ENCODE results near the gene AVPR2.

DNA sequence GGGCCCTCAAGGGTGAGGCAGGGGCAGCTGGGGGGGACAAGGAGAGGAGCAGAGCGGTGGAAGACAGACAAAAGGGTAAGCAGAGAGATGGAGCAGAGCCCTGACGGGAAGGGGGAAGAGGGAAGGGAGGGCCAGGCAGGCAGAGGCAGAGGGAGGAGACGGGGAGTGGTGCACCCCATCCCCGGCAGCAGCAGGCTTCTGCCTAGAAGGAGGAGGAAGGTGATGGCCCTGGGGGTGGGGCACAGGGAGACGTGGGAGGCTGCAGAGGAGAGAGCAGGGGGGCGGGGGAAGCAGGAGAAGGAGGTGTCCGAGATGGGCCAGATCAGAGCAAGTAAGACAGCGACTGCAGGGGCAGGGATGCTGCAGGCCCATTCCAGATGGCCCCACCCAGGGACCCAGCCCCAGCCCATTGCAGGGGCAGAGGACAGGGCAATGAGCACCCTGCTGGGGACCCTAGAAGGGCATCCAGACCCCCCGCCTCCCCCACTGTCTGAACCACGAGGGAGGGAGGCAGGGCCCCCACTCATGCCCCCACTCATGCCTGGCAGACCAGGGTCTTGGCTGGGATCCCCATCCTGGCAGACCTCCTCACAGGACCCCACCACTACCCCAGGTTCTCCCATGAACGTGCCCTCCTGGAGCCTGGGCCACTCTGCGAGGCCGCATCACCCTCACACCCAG is 21.2 kb upstream of the AVPR2 start:
- TF ChIP-seq, protein P1, sequence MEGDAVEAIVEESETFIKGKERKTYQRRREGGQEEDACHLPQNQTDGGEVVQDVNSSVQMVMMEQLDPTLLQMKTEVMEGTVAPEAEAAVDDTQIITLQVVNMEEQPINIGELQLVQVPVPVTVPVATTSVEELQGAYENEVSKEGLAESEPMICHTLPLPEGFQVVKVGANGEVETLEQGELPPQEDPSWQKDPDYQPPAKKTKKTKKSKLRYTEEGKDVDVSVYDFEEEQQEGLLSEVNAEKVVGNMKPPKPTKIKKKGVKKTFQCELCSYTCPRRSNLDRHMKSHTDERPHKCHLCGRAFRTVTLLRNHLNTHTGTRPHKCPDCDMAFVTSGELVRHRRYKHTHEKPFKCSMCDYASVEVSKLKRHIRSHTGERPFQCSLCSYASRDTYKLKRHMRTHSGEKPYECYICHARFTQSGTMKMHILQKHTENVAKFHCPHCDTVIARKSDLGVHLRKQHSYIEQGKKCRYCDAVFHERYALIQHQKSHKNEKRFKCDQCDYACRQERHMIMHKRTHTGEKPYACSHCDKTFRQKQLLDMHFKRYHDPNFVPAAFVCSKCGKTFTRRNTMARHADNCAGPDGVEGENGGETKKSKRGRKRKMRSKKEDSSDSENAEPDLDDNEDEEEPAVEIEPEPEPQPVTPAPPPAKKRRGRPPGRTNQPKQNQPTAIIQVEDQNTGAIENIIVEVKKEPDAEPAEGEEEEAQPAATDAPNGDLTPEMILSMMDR (IDR thresholded peaks at IDR 0.05; ENCODE audit: borderline replicate concordance, extremely low read depth, low read length, poor library complexity, severe bottlenecking), result no peak
- TF ChIP-seq EZH2 (IDR thresholded peaks at IDR 0.05; ENCODE audit: borderline replicate concordance, low read depth, low read length, severe bottlenecking), result no peak

All from DND-41 (cell line).